BLaER1 treated with 17β-estradiol and CSF1 and Interleukin-3, amounts not matched to agents 10 nM and 100 nM (cell line): ENCODE data around the gene ATRNL1.

Experiments used
- H3K27ac ChIP-seq, 11 experiments: shearing (Covaris generic); formaldehyde crosslinking; 2 replicates each; pipeline ENCODE4 v1.8.1; 2022
- H3K27me3 ChIP-seq, 11 experiments: shearing (Covaris generic); formaldehyde crosslinking; 2 replicates each; pipeline ENCODE4 v1.8.1; 2022
- H3K36me3 ChIP-seq, 11 experiments: shearing (Covaris generic); formaldehyde crosslinking; 2 replicates each; pipeline ENCODE4 v1.8.1; 2022
- H3K4me1 ChIP-seq, 10 experiments: shearing (Covaris generic); formaldehyde crosslinking; 2 replicates each; pipeline ENCODE4 v1.8.1; 2022
- H3K4me2 ChIP-seq, 11 experiments: shearing (Covaris generic); formaldehyde crosslinking; 2 replicates each; pipeline ENCODE4 v1.8.1; 2022
- H3K4me3 ChIP-seq, 10 experiments: shearing (Covaris generic); formaldehyde crosslinking; 2 replicates each; pipeline ENCODE4 v1.8.1; 2022
- H3K9ac ChIP-seq, 11 experiments: shearing (Covaris generic); formaldehyde crosslinking; 2 replicates each; pipeline ENCODE4 v1.8.1; 2022
- H3K9me3 ChIP-seq, 11 experiments: shearing (Covaris generic); formaldehyde crosslinking; replicated peaks in 1 of 11; 2 replicates each; pipeline ENCODE4 v1.8.1; 2022
- H4K20me1 ChIP-seq, 11 experiments: shearing (Covaris generic); formaldehyde crosslinking; 2 replicates each; pipeline ENCODE4 v1.8.1; 2022
- Cebpa-rat ChIP-seq, 11 experiments: shearing (Covaris generic); IDR thresholded peaks; 2 replicates each; pipeline ENCODE4 v1.8.1; 2022

The ATRNL1 gene

GRCh38 chr10:115963848-115964247 lies 870.7 kb downstream of the ATRNL1 start:
- Histone ChIP-seq H3K27ac (no peak overlapping the region), H3K27me3 (no peaks in the 10 kb centered on the region), H3K36me3 (no peaks in the 10 kb centered on the region), H3K9me3 (peaks cover 3 to 24% (median 9%) of the 10 kb centered on the region in 11 experiments; a peak in 11 of 22 replicates), H3K9ac (no peak overlapping the region), H3K4me3 (no peak overlapping the region), H4K20me1 (no peaks in the 10 kb centered on the region), H3K4me1 (peaks cover 0 to 10% (median 5%) of the 10 kb centered on the region in 10 experiments; a peak in 6 of 20 replicates), H3K4me2 (no peak overlapping the region)
- TF ChIP-seq Cebpa-rat (IDR thresholded peaks at IDR 0.05), result no peak

GRCh38 chr10:115964827-115965226 lies 871.7 kb downstream of the ATRNL1 start:
- Histone ChIP-seq H3K4me1 (peaks cover 0 to 10% (median 5%) of the 10 kb centered on the region in 10 experiments; a peak in 6 of 20 replicates), H3K4me2 (peak overlapping the region in 2 of 11 experiments; percentile 20 to 29; a peak in 1 of 22 replicates)
- no peak for TF ChIP-seq Cebpa-rat (IDR thresholded peaks at IDR 0.05)

GRCh38 chr10:115965376-115965775 lies 872.2 kb downstream of the ATRNL1 start:
- Histone ChIP-seq H4K20me1 (no peaks in the 10 kb centered on the region), H3K9ac (no peak overlapping the region), H3K4me1 (peaks cover 0 to 10% (median 5%) of the 10 kb centered on the region in 10 experiments; a peak in 6 of 20 replicates), H3K9me3 (peaks cover 3 to 24% (median 9%) of the 10 kb centered on the region in 11 experiments; a peak in 11 of 22 replicates), H3K27me3 (no peaks in the 10 kb centered on the region), H3K4me2 (peak overlapping the region in 2 of 11 experiments; percentile 20 to 29; a peak in 1 of 22 replicates), H3K36me3 (no peaks in the 10 kb centered on the region), H3K4me3 (no peak overlapping the region), H3K27ac (no peak overlapping the region)
- no peak for TF ChIP-seq Cebpa-rat (IDR thresholded peaks at IDR 0.05)

More at GRCh38 chr10:115964827-115965226, 871.7 kb downstream of the ATRNL1 start:
- Histone ChIP-seq H3K27me3 (no peaks in the 10 kb centered on the region), H3K9ac (no peak overlapping the region), H3K9me3 (peaks cover 3 to 24% (median 9%) of the 10 kb centered on the region in 11 experiments; a peak in 11 of 22 replicates), H4K20me1 (no peaks in the 10 kb centered on the region), H3K4me3 (no peak overlapping the region), H3K27ac (no peak overlapping the region), H3K36me3 (no peaks in the 10 kb centered on the region)

- no peaks in the 10 kb centered on the region for H3K27me3 ChIP-seq
- H3K9me3 ChIP-seq, result peaks cover 3 to 24% (median 9%) of the 10 kb centered on the region in 11 experiments; a peak in 11 of 22 replicates
- no peak for TF ChIP-seq Cebpa-rat (IDR thresholded peaks at IDR 0.05)
- no peaks in the 10 kb centered on the region for H3K36me3 ChIP-seq
- H3K9ac ChIP-seq, result no peak overlapping the region
- no peak overlapping the region for H3K4me2 ChIP-seq
- no peak overlapping the region for H3K27ac ChIP-seq
- peaks cover 0 to 10% (median 5%) of the 10 kb centered on the region in 10 experiments; a peak in 6 of 20 replicates for H3K4me1 ChIP-seq
- H4K20me1 ChIP-seq, result no peaks in the 10 kb centered on the region
- H3K4me3 ChIP-seq, result no peak overlapping the region
These were observed 875.1 kb downstream of the ATRNL1 start for GRCh38 chr10:115968236-115968635.

GRCh38 chr10:115969591-115969990 lies 876.4 kb downstream of the ATRNL1 start:
- Histone ChIP-seq H3K9me3 (peaks cover 3 to 24% (median 9%) of the 10 kb centered on the region in 11 experiments; a peak in 11 of 22 replicates), H3K4me2 (no peak overlapping the region), H3K36me3 (no peaks in the 10 kb centered on the region), H3K27ac (no peak overlapping the region), H3K4me3 (no peak overlapping the region), H3K4me1 (peaks cover 0 to 10% (median 5%) of the 10 kb centered on the region in 10 experiments; a peak in 6 of 20 replicates), H3K27me3 (no peaks in the 10 kb centered on the region), H3K9ac (no peak overlapping the region), H4K20me1 (no peaks in the 10 kb centered on the region)
- TF ChIP-seq Cebpa-rat (IDR thresholded peaks at IDR 0.05), result no peak

GRCh38 chr10:115971921-115972320 lies 878.8 kb downstream of the ATRNL1 start:
- Histone ChIP-seq H3K4me1 (no peaks in the 10 kb centered on the region), H3K4me3 (no peak overlapping the region), H3K27me3 (no peaks in the 10 kb centered on the region), H3K27ac (no peak overlapping the region), H3K36me3 (no peaks in the 10 kb centered on the region), H3K9ac (no peak overlapping the region), H3K9me3 (peaks cover 0 to 10% (median 0%) of the 10 kb centered on the region in 11 experiments; a peak in 4 of 22 replicates), H4K20me1 (no peaks in the 10 kb centered on the region), H3K4me2 (no peak overlapping the region)
- no peak for TF ChIP-seq Cebpa-rat (IDR thresholded peaks at IDR 0.05)

- Histone ChIP-seq H3K27me3 (no peaks in the 10 kb centered on the region), H4K20me1 (no peaks in the 10 kb centered on the region), H3K36me3 (no peaks in the 10 kb centered on the region), H3K9me3 (peaks cover 0 to 10% (median 0%) of the 10 kb centered on the region in 11 experiments; a peak in 3 of 22 replicates), H3K4me3 (no peak overlapping the region), H3K4me1 (no peaks in the 10 kb centered on the region), H3K27ac (no peak overlapping the region), H3K9ac (no peak overlapping the region), H3K4me2 (no peak overlapping the region)
- TF ChIP-seq Cebpa-rat (IDR thresholded peaks at IDR 0.05), result no peak
These were observed 879.3 kb downstream of the ATRNL1 start for GRCh38 chr10:115972426-115972825.

- H3K4me3 ChIP-seq, result no peak overlapping the region
- no peak overlapping the region for H3K27ac ChIP-seq
- H3K36me3 ChIP-seq, result no peaks in the 10 kb centered on the region
- no peak for TF ChIP-seq Cebpa-rat (IDR thresholded peaks at IDR 0.05)
- H3K9ac ChIP-seq, result no peak overlapping the region
- no peaks in the 10 kb centered on the region for H4K20me1 ChIP-seq
- H3K27me3 ChIP-seq, result no peaks in the 10 kb centered on the region
- H3K9me3 ChIP-seq, result no peaks in the 10 kb centered on the region
- H3K4me1 ChIP-seq, result no peaks in the 10 kb centered on the region
- H3K4me2 ChIP-seq, result no peak overlapping the region
These were observed 881.2 kb downstream of the ATRNL1 start for GRCh38 chr10:115974351-115974750.

GRCh38 chr10:115974816-115975430 lies 881.8 kb downstream of the ATRNL1 start:
- H3K9ac ChIP-seq, result no peak overlapping the region
- no peak overlapping the region for H3K4me3 ChIP-seq
- no peak overlapping the region for H3K4me2 ChIP-seq
- H3K9me3 ChIP-seq, result no peaks in the 10 kb centered on the region
- H3K27me3 ChIP-seq, result no peaks in the 10 kb centered on the region
- TF ChIP-seq Cebpa-rat (IDR thresholded peaks at IDR 0.05), result no peak
- no peak overlapping the region for H3K27ac ChIP-seq
- no peaks in the 10 kb centered on the region for H3K4me1 ChIP-seq
- H4K20me1 ChIP-seq, result no peaks in the 10 kb centered on the region
- no peaks in the 10 kb centered on the region for H3K36me3 ChIP-seq

GRCh38 chr10:115975506-115975905 lies 882.3 kb downstream of the ATRNL1 start:
- Histone ChIP-seq H3K27ac (no peak overlapping the region), H3K9me3 (no peaks in the 10 kb centered on the region), H3K4me3 (no peak overlapping the region), H3K4me1 (no peaks in the 10 kb centered on the region), H3K4me2 (no peak overlapping the region), H3K36me3 (no peaks in the 10 kb centered on the region), H3K9ac (no peak overlapping the region), H3K27me3 (no peaks in the 10 kb centered on the region), H4K20me1 (no peaks in the 10 kb centered on the region)
- no peak for TF ChIP-seq Cebpa-rat (IDR thresholded peaks at IDR 0.05)
